ENCODE measurements around the gene LY86.

LY86 gene

DNA sequence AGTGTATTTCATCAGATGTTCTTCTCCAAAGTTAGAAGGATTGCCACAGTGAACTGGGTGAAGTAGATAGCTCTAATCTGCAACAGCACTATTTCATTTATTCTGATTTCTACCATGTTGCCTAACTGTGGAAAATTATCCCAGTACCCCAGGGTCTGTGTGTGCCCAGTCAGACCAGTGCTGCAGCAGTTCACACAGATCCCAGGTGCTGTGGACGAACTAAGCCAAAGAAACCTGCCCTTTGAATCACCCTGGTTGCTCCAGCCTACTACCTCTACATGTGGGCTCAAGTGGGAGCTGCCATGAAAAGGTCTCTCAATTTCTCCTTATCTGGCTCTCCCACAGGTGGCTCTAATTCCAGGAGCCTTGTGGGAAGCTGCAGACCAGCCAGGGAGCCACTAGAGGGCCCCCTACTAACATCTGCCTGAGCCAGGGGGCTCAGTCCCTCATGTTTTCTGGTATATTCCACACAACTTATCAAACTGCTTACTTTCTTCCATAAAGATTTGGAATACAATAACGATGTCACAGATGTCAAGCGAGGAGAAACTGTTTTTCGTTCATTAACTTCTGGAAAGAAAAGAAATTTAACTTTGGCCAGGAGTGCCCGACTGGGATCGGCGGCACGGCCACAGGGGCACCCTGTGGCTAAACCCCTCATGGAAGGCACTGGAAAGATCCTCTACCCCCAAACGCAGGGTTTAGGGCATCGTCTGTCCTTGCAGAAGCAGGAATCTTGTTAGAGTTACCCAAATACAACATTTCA, 31.6 kb upstream of the LY86 start:
- DNase-seq (ENCODE audit: insufficient read length, low spot score), result no peak
- FAIRE-seq, result peak; percentile 41
- no peak for TF ChIP-seq POLR2AphosphoS5 (IDR thresholded peaks at IDR 0.05; ENCODE audit: low read depth, low read length)
- TF ChIP-seq POLR2A (IDR thresholded peaks at IDR 0.05; ENCODE audit: low read depth, low read length), result no peak
- no peak for TF ChIP-seq PAX5 (IDR thresholded peaks at IDR 0.05; ENCODE audit: insufficient read depth, low read length, severe bottlenecking)
- no peak for TF ChIP-seq TAF1 (IDR thresholded peaks at IDR 0.05; ENCODE audit: low read depth, low read length)
- TF ChIP-seq POU2F2 (IDR thresholded peaks at IDR 0.05; ENCODE audit: low read depth, low read length), result no peak
- no peak for TF ChIP-seq SPI1 (IDR thresholded peaks at IDR 0.05; ENCODE audit: low read depth, low read length)

- DNase-seq (ENCODE audit: insufficient read length, low spot score) (no peak), FAIRE-seq (no peak)
- no peak for TF ChIP-seq PAX5 (IDR thresholded peaks at IDR 0.05; ENCODE audit: insufficient read depth, low read length, severe bottlenecking)
- no peak for TF ChIP-seq POLR2A (IDR thresholded peaks at IDR 0.05; ENCODE audit: low read depth, low read length)
- no peak for TF ChIP-seq POLR2AphosphoS5 (IDR thresholded peaks at IDR 0.05; ENCODE audit: low read depth, low read length)
- TF ChIP-seq POU2F2 (IDR thresholded peaks at IDR 0.05; ENCODE audit: low read depth, low read length), result no peak
- no peak for TF ChIP-seq TAF1 (IDR thresholded peaks at IDR 0.05; ENCODE audit: low read depth, low read length)
- no peak for TF ChIP-seq SPI1 (IDR thresholded peaks at IDR 0.05; ENCODE audit: low read depth, low read length)
These were observed 31.0 kb upstream of the LY86 start for GRCh38 chr6:6557504-6557839.

DNA sequence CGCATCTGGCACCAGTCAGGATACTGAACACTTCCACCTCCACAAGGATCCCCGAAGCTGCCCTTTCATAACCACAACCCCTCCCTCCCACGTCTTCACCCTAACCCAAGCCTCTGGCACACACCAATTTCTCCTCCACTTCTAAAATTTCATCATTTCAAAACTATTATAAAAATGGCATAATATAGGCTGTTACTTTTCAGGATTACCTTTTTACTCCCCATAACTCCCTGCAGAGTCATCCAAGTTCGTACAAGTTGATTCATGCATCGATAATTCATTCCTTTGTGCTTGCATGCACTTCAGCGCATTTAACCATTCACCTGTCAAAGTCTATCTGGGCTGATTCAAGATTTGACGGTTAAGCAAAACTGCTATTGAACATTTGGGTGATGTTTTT, 30.6 kb upstream of the LY86 start:
- DNase-seq (ENCODE audit: insufficient read length, low spot score) (no peak), FAIRE-seq (peak; percentile 23)
- TF ChIP-seq POU2F2 (IDR thresholded peaks at IDR 0.05; ENCODE audit: low read depth, low read length), result no peak
- no peak for TF ChIP-seq POLR2AphosphoS5 (IDR thresholded peaks at IDR 0.05; ENCODE audit: low read depth, low read length)
- no peak for TF ChIP-seq POLR2A (IDR thresholded peaks at IDR 0.05; ENCODE audit: low read depth, low read length)
- TF ChIP-seq SPI1 (IDR thresholded peaks at IDR 0.05; ENCODE audit: low read depth, low read length), result no peak
- TF ChIP-seq TAF1 (IDR thresholded peaks at IDR 0.05; ENCODE audit: low read depth, low read length), result no peak
- TF ChIP-seq PAX5 (IDR thresholded peaks at IDR 0.05; ENCODE audit: insufficient read depth, low read length, severe bottlenecking), result no peak

DNA sequence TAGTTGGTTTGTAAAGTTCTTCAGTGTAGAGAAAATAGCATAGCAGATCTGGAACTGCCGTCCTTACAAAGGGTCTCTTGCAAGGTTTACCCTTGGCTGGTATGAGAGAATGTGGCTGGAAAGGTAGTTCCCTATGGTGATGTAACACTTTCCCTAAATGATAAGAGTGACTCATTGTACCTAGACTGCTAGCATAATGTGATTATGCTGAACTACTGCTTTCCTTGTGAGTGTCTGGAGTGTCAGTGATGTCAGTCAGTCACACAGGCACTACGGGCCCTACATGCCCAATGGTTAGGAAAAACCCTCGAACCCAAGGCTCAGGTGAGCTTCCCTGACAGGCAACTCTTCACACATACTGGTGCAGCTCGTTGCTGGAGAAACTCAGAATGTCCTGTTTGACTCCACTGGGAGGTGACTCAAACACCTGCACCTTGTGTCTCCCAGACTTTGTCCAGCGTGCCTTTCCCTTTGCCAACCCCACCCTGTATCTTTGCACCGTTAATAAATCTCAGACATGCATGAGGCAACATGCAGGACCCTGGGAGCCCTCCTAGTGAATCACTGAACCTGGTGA, 28.4 kb upstream of the LY86 start:
- FAIRE-seq, result peak; percentile 33
- TF ChIP-seq PAX5 (IDR thresholded peaks at IDR 0.05; ENCODE audit: insufficient read depth, low read length, severe bottlenecking) (no peak), SPI1 (IDR thresholded peaks at IDR 0.05; ENCODE audit: low read depth, low read length) (no peak), POLR2AphosphoS5 (IDR thresholded peaks at IDR 0.05; ENCODE audit: low read depth, low read length) (no peak), POLR2A (IDR thresholded peaks at IDR 0.05; ENCODE audit: low read depth, low read length) (no peak), POU2F2 (IDR thresholded peaks at IDR 0.05; ENCODE audit: low read depth, low read length) (no peak), TAF1 (IDR thresholded peaks at IDR 0.05; ENCODE audit: low read depth, low read length) (no peak)

GRCh38 chr6:6560909-6561308, 27.6 kb upstream of the LY86 start:
- FAIRE-seq (no peak), DNase-seq (ENCODE audit: insufficient read length, low spot score) (no peak)
- TF ChIP-seq SPI1 (IDR thresholded peaks at IDR 0.05; ENCODE audit: low read depth, low read length) (no peak), POU2F2 (IDR thresholded peaks at IDR 0.05; ENCODE audit: low read depth, low read length) (no peak), POLR2A (IDR thresholded peaks at IDR 0.05; ENCODE audit: low read depth, low read length) (no peak), PAX5 (IDR thresholded peaks at IDR 0.05; ENCODE audit: insufficient read depth, low read length, severe bottlenecking) (no peak), TAF1 (IDR thresholded peaks at IDR 0.05; ENCODE audit: low read depth, low read length) (no peak), POLR2AphosphoS5 (IDR thresholded peaks at IDR 0.05; ENCODE audit: low read depth, low read length) (no peak)

More for the DNA sequence above, 28.4 kb upstream of the LY86 start:
- DNase-seq (ENCODE audit: insufficient read length, low spot score), result no peak

- FAIRE-seq, result no peak
- TF ChIP-seq TAF1 (IDR thresholded peaks at IDR 0.05; ENCODE audit: low read depth, low read length) (no peak), PAX5 (IDR thresholded peaks at IDR 0.05; ENCODE audit: insufficient read depth, low read length, severe bottlenecking) (no peak), SPI1 (IDR thresholded peaks at IDR 0.05; ENCODE audit: low read depth, low read length) (no peak), POLR2AphosphoS5 (IDR thresholded peaks at IDR 0.05; ENCODE audit: low read depth, low read length) (no peak), POU2F2 (IDR thresholded peaks at IDR 0.05; ENCODE audit: low read depth, low read length) (no peak), POLR2A (IDR thresholded peaks at IDR 0.05; ENCODE audit: low read depth, low read length) (no peak)
These were observed 24.4 kb upstream of the LY86 start for GRCh38 chr6:6564154-6564553.

GRCh38 chr6:6565069-6565468, 23.5 kb upstream of the LY86 start:
- no peak for FAIRE-seq
- no peak for TF ChIP-seq SPI1 (IDR thresholded peaks at IDR 0.05; ENCODE audit: low read depth, low read length)
- no peak for DNase-seq (ENCODE audit: insufficient read length, low spot score)

More at GRCh38 chr6:6564154-6564553, 24.4 kb upstream of the LY86 start:
- no peak for DNase-seq (ENCODE audit: insufficient read length, low spot score)

- TF ChIP-seq POU2F2 (IDR thresholded peaks at IDR 0.05; ENCODE audit: low read depth, low read length) (no peak), PAX5 (IDR thresholded peaks at IDR 0.05; ENCODE audit: insufficient read depth, low read length, severe bottlenecking) (no peak), POLR2A (IDR thresholded peaks at IDR 0.05; ENCODE audit: low read depth, low read length) (no peak), POLR2AphosphoS5 (IDR thresholded peaks at IDR 0.05; ENCODE audit: low read depth, low read length) (no peak), SPI1 (IDR thresholded peaks at IDR 0.05; ENCODE audit: low read depth, low read length) (no peak), TAF1 (IDR thresholded peaks at IDR 0.05; ENCODE audit: low read depth, low read length) (no peak)
- FAIRE-seq, result no peak
- no peak for DNase-seq (ENCODE audit: insufficient read length, low spot score)
These were observed 23.0 kb upstream of the LY86 start for GRCh38 chr6:6565488-6565887.

GRCh38 chr6:6566766-6567165, 21.8 kb upstream of the LY86 start:
- TF ChIP-seq POLR2A (IDR thresholded peaks at IDR 0.05; ENCODE audit: low read depth, low read length) (no peak), TAF1 (IDR thresholded peaks at IDR 0.05; ENCODE audit: low read depth, low read length) (no peak), POLR2AphosphoS5 (IDR thresholded peaks at IDR 0.05; ENCODE audit: low read depth, low read length) (no peak), PAX5 (IDR thresholded peaks at IDR 0.05; ENCODE audit: insufficient read depth, low read length, severe bottlenecking) (no peak), POU2F2 (IDR thresholded peaks at IDR 0.05; ENCODE audit: low read depth, low read length) (no peak), SPI1 (IDR thresholded peaks at IDR 0.05; ENCODE audit: low read depth, low read length) (no peak)
- no peak for FAIRE-seq

More at GRCh38 chr6:6566766-6567165, 21.8 kb upstream of the LY86 start:
- no peak for DNase-seq (ENCODE audit: insufficient read length, low spot score)
